ENCODE measurements around the gene MALT1. TPM values are rescaled to one million over a fixed set of nuclear protein-coding genes. Genes with fewer than 3 reads are reported as not detected.
A peak's percentile ranks its signal among the peaks of the same experiment; 100 is the strongest.

MALT1 gene, protein sequence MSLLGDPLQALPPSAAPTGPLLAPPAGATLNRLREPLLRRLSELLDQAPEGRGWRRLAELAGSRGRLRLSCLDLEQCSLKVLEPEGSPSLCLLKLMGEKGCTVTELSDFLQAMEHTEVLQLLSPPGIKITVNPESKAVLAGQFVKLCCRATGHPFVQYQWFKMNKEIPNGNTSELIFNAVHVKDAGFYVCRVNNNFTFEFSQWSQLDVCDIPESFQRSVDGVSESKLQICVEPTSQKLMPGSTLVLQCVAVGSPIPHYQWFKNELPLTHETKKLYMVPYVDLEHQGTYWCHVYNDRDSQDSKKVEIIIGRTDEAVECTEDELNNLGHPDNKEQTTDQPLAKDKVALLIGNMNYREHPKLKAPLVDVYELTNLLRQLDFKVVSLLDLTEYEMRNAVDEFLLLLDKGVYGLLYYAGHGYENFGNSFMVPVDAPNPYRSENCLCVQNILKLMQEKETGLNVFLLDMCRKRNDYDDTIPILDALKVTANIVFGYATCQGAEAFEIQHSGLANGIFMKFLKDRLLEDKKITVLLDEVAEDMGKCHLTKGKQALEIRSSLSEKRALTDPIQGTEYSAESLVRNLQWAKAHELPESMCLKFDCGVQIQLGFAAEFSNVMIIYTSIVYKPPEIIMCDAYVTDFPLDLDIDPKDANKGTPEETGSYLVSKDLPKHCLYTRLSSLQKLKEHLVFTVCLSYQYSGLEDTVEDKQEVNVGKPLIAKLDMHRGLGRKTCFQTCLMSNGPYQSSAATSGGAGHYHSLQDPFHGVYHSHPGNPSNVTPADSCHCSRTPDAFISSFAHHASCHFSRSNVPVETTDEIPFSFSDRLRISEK
- total RNA-seq (2014; rRNA removed; shearing (Covaris generic)): 21.7 and 24.0 TPM in 2 replicates

GRCh38 chr18:58671111-58671631 lies at the start of gene MALT1:
TSS of gene MALT1 (plus strand) at chr18:58671465. CDS start at chr18:58671644, 179 bp downstream.
- Histone ChIP-seq H3K27ac (peak within 1 kb of the TSS; percentile 86), H3K4me1 (replicated peaks) (peaks cover 61% of the 10 kb centered on the region), H3K36me3 (peaks cover 4% of the 10 kb centered on the region), H3K9me3 (replicated peaks) (no peaks in the 10 kb centered on the region), H3K27me3 (replicated peaks) (no peaks in the 10 kb centered on the region), H3K4me3 (peak within 1 kb of the TSS; percentile 98)
- DNase-seq (ENCODE audit: low read depth in 1 of 2, low spot score in 2 of 2): peak; percentile 93 to 94

GRCh38 chr18:58624011-58624410 lies 47.3 kb upstream of the MALT1 start:
- Histone ChIP-seq H3K4me3 (no peak overlapping the region), H3K4me1 (replicated peaks) (peaks cover 14% of the 10 kb centered on the region), H3K27ac (no peak overlapping the region), H3K9me3 (replicated peaks) (no peaks in the 10 kb centered on the region), H3K27me3 (replicated peaks) (no peaks in the 10 kb centered on the region), H3K36me3 (no peaks in the 10 kb centered on the region)
- DNase-seq (ENCODE audit: low read depth in 1 of 2, low spot score in 2 of 2): no peak

DNA sequence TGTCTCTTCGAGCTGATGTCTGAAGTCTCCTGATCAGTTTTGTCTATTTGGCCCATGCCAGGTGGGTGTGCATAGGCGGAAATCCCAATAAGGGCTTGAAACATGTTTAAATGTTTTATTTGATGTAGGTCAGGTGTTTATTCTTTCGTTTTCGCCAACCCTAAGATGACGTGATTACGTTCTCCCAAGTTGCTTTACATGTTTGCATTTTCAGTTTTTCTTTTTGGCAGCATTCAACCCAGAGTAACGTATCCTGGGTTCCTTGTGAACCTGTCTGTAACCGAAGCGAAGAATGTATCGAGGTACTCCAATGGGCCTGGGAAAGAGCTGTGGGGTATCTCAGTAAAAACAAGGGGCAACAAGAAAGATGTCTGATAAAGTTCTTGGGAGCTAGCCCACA lies 45.4 kb upstream of the MALT1 start:
- Histone ChIP-seq H3K4me1 (replicated peaks) (peaks cover 25% of the 10 kb centered on the region), H3K9me3 (replicated peaks) (0 out of 2 replicates have a peak, but pooled peaks cover 3% of the 10 kb centered on the region), H3K27ac (no peak overlapping the region), H3K4me3 (no peak overlapping the region), H3K36me3 (no peaks in the 10 kb centered on the region), H3K27me3 (replicated peaks) (no peaks in the 10 kb centered on the region)
- no peak for DNase-seq (ENCODE audit: low read depth in 1 of 2, low spot score in 2 of 2)

DNA sequence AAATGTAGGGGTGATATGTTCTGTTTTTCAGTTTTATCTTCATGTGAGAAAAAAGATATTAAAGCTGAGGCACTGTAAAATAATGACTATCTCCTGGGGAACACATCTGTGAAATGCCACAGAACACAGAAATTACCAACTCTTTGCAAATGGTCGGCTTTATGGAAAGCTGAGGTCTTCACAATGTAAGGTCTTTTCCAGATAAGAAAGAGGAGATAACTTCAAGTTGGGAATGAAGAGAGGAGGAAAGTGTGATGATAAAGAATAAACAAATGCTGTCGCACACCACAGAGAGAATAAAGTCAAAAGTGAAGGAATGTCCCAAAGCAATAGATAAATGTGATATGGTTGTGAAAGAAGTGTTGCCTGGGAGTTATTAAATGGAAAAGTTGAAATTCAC lies 41.2 kb upstream of the MALT1 start:
- no peak overlapping the region for H3K27ac ChIP-seq
- no peaks in the 10 kb centered on the region for H3K36me3 ChIP-seq
- no peak overlapping the region for H3K4me3 ChIP-seq
- 0 out of 2 replicates have a peak, but pooled peaks cover 3% of the 10 kb centered on the region for H3K9me3 ChIP-seq (replicated peaks)
- no peaks in the 10 kb centered on the region for H3K27me3 ChIP-seq (replicated peaks)
- no peak for DNase-seq (ENCODE audit: low read depth in 1 of 2, low spot score in 2 of 2)
- peaks cover 25% of the 10 kb centered on the region for H3K4me1 ChIP-seq (replicated peaks)

DNA sequence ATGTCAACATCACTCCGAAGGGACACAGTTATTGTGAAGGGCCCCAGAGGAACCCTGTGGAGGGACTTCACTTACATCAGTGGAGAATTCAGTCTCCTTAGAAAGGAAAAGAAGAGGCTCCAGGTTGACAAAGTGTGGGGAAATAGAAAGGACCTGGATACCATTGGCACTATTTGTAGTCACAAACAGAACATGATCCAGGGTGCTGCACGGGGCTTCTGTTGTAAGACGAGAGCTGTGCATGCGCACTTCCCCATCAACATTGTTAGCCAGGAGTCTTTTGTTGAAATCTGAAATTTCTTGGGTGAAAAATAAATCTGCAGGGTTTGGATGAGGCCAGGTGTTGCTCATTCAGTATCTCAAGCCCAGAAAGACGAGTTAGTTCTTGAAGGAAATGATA lies 40.0 kb upstream of the MALT1 start:
- no peaks in the 10 kb centered on the region for H3K27me3 ChIP-seq (replicated peaks)
- DNase-seq (ENCODE audit: low read depth in 1 of 2, low spot score in 2 of 2): no peak
- 0 out of 2 replicates have a peak, but pooled peaks cover 3% of the 10 kb centered on the region for H3K9me3 ChIP-seq (replicated peaks)
- H3K27ac ChIP-seq: no peak overlapping the region
- H3K36me3 ChIP-seq: no peaks in the 10 kb centered on the region
- H3K4me1 ChIP-seq (replicated peaks): peaks cover 36% of the 10 kb centered on the region
- H3K4me3 ChIP-seq: no peak overlapping the region

DNA sequence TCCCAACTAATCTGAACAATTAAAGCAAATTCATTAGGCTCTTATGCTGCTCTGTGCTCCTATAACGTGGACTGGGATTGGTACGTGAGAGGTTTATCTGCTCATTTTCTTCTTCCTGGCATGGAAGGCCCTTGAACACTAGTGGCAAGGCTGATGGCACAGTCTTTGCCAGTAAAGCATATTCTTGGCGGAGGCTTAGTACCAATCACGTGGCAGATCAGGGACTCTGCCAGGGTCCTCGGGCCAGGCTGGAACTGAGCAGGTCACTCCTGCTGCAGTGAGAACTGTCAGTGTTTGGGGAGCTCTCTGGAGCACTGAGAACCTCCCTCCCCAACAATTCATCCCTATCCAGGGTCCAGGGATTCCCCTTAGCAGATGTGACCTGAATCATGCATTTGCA lies 38.7 kb upstream of the MALT1 start:
- no peak overlapping the region for H3K4me3 ChIP-seq
- H3K9me3 ChIP-seq (replicated peaks): 0 out of 2 replicates have a peak, but pooled peaks cover 3% of the 10 kb centered on the region
- H3K27ac ChIP-seq: no peak overlapping the region
- H3K4me1 ChIP-seq (replicated peaks): peaks cover 35% of the 10 kb centered on the region
- H3K36me3 ChIP-seq: no peaks in the 10 kb centered on the region
- no peak for DNase-seq (ENCODE audit: low read depth in 1 of 2, low spot score in 2 of 2)
- H3K27me3 ChIP-seq (replicated peaks): no peaks in the 10 kb centered on the region

GRCh38 chr18:58633874-58634273 lies 37.4 kb upstream of the MALT1 start:
- 0 out of 2 replicates have a peak, but pooled peaks cover 3% of the 10 kb centered on the region for H3K9me3 ChIP-seq (replicated peaks)
- H3K27ac ChIP-seq: no peak overlapping the region
- H3K36me3 ChIP-seq: no peaks in the 10 kb centered on the region
- no peak for DNase-seq (ENCODE audit: low read depth in 1 of 2, low spot score in 2 of 2)
- H3K4me3 ChIP-seq: no peak overlapping the region
- peaks cover 24% of the 10 kb centered on the region for H3K4me1 ChIP-seq (replicated peaks)
- no peaks in the 10 kb centered on the region for H3K27me3 ChIP-seq (replicated peaks)

- Histone ChIP-seq H3K36me3 (no peaks in the 10 kb centered on the region), H3K27me3 (replicated peaks) (no peaks in the 10 kb centered on the region), H3K4me3 (no peak overlapping the region), H3K9me3 (replicated peaks) (no peaks in the 10 kb centered on the region), H3K27ac (peak overlapping the region; percentile 23), H3K4me1 (replicated peaks) (peaks cover 26% of the 10 kb centered on the region)
- peak in 1 of 2 experiments; percentile 49 for DNase-seq (ENCODE audit: low read depth in 1 of 2, low spot score in 2 of 2)
These were observed 35.4 kb upstream of the MALT1 start for GRCh38 chr18:58635891-58636290.

DNA sequence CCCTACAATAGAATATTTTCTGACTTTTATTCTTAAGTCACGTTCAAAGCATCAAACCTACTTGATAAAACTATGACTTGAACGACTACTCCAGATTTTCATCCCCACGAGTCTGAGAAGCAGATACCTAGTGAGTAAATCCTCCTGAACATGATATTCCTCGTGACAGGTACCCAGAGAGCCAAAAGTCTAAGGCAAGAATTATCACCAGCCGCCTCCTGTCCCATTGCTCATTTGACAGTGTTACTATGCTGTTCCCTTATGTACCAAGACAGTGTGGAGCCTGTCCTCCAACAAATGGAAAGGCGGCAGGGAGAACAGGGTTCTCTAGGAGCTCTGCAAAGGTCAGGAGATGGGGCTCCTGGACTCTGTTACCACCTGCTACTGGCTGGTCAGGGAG lies 34.1 kb upstream of the MALT1 start:
- H3K27ac ChIP-seq: no peak overlapping the region
- no peaks in the 10 kb centered on the region for H3K36me3 ChIP-seq
- no peaks in the 10 kb centered on the region for H3K27me3 ChIP-seq (replicated peaks)

DNA sequence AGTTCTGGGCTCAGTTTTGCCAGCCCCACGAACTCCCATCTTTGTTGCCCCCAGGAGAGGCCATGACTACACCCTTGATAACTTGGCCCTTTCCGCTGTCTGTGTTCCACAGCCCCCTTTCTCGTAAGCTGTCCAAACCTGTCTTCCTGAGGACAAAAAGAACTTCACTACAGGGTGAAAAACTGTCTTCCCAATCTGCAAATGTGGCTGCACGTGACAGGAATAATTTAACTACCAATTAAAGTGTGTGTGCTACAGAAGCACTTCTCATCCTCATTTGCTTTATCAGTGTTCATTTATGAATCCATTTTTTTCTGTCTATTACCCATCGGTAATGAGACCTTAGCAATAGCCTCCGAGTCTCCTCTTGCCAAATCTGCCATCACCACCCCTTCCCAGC lies 33.3 kb upstream of the MALT1 start:
- Histone ChIP-seq H3K4me1 (replicated peaks) (peaks cover 26% of the 10 kb centered on the region), H3K27ac (no peak overlapping the region), H3K4me3 (no peak overlapping the region), H3K9me3 (replicated peaks) (no peaks in the 10 kb centered on the region), H3K36me3 (no peaks in the 10 kb centered on the region), H3K27me3 (replicated peaks) (no peaks in the 10 kb centered on the region)
- DNase-seq (ENCODE audit: low read depth in 1 of 2, low spot score in 2 of 2): no peak

More for the DNA sequence above, 34.1 kb upstream of the MALT1 start:
- H3K4me3 ChIP-seq: no peak overlapping the region
- no peak for DNase-seq (ENCODE audit: low read depth in 1 of 2, low spot score in 2 of 2)
- peaks cover 26% of the 10 kb centered on the region for H3K4me1 ChIP-seq (replicated peaks)
- H3K9me3 ChIP-seq (replicated peaks): no peaks in the 10 kb centered on the region

DNA sequence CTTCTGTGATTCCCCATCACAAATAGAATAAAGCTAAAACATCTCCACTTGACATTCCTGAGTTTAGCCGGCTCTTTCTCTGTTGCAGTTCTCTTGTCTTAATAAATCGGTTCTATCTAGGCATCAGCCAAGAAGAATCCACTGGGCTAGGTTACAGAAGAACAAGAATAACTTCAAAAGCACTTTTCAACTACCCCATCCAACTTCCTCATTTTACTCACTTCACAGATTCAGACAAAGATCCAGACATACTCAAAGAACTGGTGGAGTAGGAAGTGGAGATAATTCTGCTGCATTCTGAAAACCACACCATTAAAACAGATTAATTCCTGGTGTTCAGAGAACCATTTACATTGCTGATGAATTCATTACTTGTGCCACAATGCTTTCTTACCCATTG lies 32.8 kb upstream of the MALT1 start:
- no peak overlapping the region for H3K27ac ChIP-seq
- DNase-seq (ENCODE audit: low read depth in 1 of 2, low spot score in 2 of 2): no peak
- peaks cover 26% of the 10 kb centered on the region for H3K4me1 ChIP-seq (replicated peaks)
- no peak overlapping the region for H3K4me3 ChIP-seq
- no peaks in the 10 kb centered on the region for H3K27me3 ChIP-seq (replicated peaks)
- no peaks in the 10 kb centered on the region for H3K36me3 ChIP-seq
- H3K9me3 ChIP-seq (replicated peaks): no peaks in the 10 kb centered on the region

GRCh38 chr18:58639237-58639636 lies 32.0 kb upstream of the MALT1 start:
- H3K36me3 ChIP-seq: no peaks in the 10 kb centered on the region
- DNase-seq (ENCODE audit: low read depth in 1 of 2, low spot score in 2 of 2): no peak
- H3K27ac ChIP-seq: peak overlapping the region; percentile 33

GRCh38 chr18:58639751-58640427 lies 31.4 kb upstream of the MALT1 start:
- Histone ChIP-seq H3K27ac (peak overlapping the region; percentile 33), H3K4me1 (replicated peaks) (peaks cover 26% of the 10 kb centered on the region), H3K36me3 (no peaks in the 10 kb centered on the region), H3K27me3 (replicated peaks) (no peaks in the 10 kb centered on the region), H3K9me3 (replicated peaks) (no peaks in the 10 kb centered on the region), H3K4me3 (no peak overlapping the region)
- peak in 1 of 2 experiments; percentile 50 for DNase-seq (ENCODE audit: low read depth in 1 of 2, low spot score in 2 of 2)

More at GRCh38 chr18:58639237-58639636, 32.0 kb upstream of the MALT1 start:
- Histone ChIP-seq H3K9me3 (replicated peaks) (no peaks in the 10 kb centered on the region), H3K27me3 (replicated peaks) (no peaks in the 10 kb centered on the region), H3K4me3 (no peak overlapping the region), H3K4me1 (replicated peaks) (peaks cover 26% of the 10 kb centered on the region)
